HAP-1 (cell line): ENCODE data around the gene ACOT6.
"Not testable (repeated sequence)": the region's sequence is repeated elsewhere in the genome, so short reads cannot be mapped to it uniquely, and the experiment has no call there.

ENCODE experiments used
- DNase-seq, 2 experiments: peaks; one replicate each; pipeline ENCODE4 v3.0.0-alpha.2; 2016 to 2020; ENCODE audit warnings: low spot score in 2 of 2
- H3K27me3 ChIP-seq: fragments of 250-450 bp; sonication (Bioruptor Pico); 2 replicates; pipeline ENCODE4 v1.5.1; 2020; ENCODE audit warnings: low read depth, mild to moderate bottlenecking, moderate library complexity
- H3K36me3 ChIP-seq: fragments of 250-450 bp; sonication (Bioruptor Pico); replicated peaks from 2 replicates; pipeline ENCODE4 v1.5.1; 2020; ENCODE audit warnings: mild to moderate bottlenecking
- H3K4me1 ChIP-seq: fragments of 250-450 bp; sonication (Bioruptor Pico); 2 replicates; pipeline ENCODE4 v1.5.1; 2020; ENCODE audit warnings: mild to moderate bottlenecking
- H3K4me3 ChIP-seq: fragments of 250-450 bp; sonication (Bioruptor Pico); 2 replicates; pipeline ENCODE4 v1.5.1; 2020; ENCODE audit warnings: mild to moderate bottlenecking, moderate library complexity
- H3K9me3 ChIP-seq: fragments of 250-450 bp; sonication (Bioruptor Pico); 2 replicates; pipeline ENCODE4 v1.5.1; 2020; ENCODE audit warnings: mild to moderate bottlenecking, moderate library complexity
- in situ Hi-C: fragments of 300-500 bp; cut with MboI; formaldehyde crosslinking; loops from 3 replicates; pipeline ENCODE4 v1.14.3; 2020; ENCODE audit warnings: low sequenced_read_pairs, inconsistent platforms, mixed read lengths

Gene ACOT6

DNA sequence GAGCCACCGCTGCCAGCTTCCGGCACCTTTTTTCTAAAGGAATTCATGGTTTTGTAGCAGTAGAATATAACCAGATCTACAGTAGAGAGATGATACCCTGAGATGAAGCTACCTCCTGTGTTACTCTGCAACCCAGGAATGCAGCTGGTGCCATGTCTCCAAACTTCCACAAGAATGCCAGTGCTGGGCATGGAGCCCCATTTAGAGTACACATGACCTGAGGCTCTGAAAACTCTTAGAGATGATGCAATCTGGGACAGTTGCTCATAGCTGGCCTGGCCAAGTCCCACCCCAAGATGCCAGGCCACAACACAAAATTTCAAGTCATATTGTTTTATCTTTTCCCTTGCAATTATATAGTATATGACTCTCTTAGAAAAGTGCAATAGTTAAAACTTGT lies 35.1 kb upstream of the ACOT6 start:
- H3K4me3 ChIP-seq, DNase-seq, H3K27me3 ChIP-seq, H3K4me1 ChIP-seq, H3K9me3 ChIP-seq, H3K36me3 ChIP-seq: not testable (repeated sequence)
- in situ Hi-C loops, result loop anchor here (10.0 kb wide), 1 partner anchor 52 kb away; no protein-coding TSS in a partner anchor

DNA sequence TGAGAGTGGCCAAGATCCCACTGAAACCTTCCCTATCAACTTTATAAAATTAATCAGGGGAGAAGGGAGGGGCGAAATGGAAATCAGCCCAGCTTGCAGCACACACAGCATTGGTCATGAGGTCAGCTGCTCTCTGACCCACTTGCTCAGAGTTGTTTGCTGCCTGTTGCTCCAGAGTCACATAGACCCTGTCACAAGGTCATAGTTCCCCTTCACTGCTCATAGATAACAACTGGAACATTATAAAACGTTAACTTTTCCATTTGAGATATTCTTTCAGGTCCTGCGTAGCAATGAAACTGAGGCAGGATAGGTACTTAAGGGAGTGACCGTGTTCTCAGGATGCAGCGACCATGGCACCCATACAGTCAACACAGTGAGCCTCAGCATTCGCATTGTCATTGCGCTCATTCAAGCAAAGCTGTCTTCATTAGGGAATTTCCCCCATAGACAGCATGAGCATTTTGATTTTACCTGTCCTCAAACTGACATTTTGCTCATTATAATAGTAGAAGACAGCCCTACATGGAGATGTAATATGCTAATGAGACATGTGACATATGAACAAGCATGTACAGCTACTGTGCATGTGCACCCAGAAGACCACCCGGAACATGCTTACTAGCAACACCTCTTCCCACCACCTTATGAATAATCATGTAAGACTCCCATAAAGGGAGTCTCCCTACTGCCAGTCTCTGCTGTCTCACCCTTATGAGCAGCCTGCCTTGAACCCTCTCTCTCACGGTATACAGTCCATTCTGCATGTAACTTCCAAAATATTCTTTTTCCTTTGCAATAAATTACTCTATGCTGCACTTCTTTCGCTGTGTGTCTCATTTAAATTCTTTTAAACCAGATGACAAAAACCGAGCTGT lies 30.0 kb upstream of the ACOT6 start:
- in situ Hi-C loops, DNase-seq, H3K27me3 ChIP-seq, H3K36me3 ChIP-seq, H3K4me1 ChIP-seq, H3K4me3 ChIP-seq, H3K9me3 ChIP-seq: not testable (repeated sequence)

DNA sequence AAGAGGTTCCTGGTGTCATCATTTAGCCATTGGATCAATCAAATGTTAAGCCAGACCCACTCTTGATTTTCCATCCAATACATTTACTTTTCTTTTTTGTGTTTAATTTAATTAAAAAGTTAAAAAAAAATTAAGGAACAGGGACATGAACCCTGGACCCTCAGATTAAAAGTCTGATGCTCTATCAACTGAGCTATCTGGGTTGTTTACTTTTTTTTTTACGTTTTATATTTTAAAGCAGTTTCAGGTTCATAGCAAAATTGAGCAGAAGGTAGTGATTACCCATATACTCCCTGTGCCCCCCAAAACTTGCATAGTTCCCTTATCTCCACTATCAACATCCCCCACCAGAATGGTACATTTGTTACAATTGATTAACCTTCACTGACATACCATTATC lies 23.6 kb upstream of the ACOT6 start:
- Histone ChIP-seq H3K4me3 (no peak overlapping the region), H3K36me3 (no peaks in the 10 kb centered on the region), H3K27me3 (no peaks in the 10 kb centered on the region), H3K9me3 (no peaks in the 10 kb centered on the region), H3K4me1 (no peaks in the 10 kb centered on the region)
- no peak for DNase-seq
- in situ Hi-C loops, result no loop called here

DNA sequence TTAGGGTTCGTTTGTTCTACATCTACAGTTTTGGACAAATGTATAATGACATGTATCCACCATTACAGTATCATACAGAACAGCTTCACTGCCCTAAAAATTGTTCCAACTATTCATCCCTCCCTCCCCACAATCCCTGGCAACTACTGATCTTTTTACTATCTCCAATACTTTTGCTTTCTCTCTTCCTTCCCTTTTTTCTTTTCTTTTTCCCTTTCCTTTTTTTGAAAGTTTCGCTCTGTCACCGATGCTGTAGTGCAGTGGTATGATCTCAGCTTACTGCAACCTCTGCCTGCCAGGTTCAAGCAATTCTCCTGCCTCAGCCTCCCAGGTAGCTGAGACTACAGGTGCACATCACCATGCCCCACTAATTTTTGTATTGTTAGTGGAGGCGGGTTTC lies 23.2 kb upstream of the ACOT6 start:
- H3K4me1 ChIP-seq, result no peaks in the 10 kb centered on the region
- no peak for DNase-seq
- H3K4me3 ChIP-seq, result no peak overlapping the region
- no peaks in the 10 kb centered on the region for H3K36me3 ChIP-seq
- no peaks in the 10 kb centered on the region for H3K9me3 ChIP-seq
- no peaks in the 10 kb centered on the region for H3K27me3 ChIP-seq
- in situ Hi-C loops, result no loop called here

DNA sequence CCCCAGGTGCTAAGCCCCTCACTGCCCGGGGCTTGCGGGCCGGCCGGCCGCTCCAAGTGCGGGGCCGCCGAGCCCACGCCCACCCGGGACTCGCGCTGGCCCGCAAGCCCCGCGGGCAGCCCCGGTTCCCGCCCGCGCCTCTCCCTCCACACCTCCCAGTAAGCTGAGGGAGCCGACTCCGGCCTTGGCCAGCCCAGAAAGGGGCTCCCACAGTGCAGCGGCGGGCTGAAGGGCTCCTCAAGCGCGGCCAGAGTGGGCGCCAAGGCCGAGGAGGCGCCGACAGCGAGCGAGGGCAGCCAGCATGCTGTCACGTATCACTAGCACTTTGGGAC lies 21.7 kb upstream of the ACOT6 start:
- H3K4me3 ChIP-seq, in situ Hi-C loops, DNase-seq, H3K27me3 ChIP-seq, H3K4me1 ChIP-seq, H3K36me3 ChIP-seq, H3K9me3 ChIP-seq: not testable (repeated sequence)

DNA sequence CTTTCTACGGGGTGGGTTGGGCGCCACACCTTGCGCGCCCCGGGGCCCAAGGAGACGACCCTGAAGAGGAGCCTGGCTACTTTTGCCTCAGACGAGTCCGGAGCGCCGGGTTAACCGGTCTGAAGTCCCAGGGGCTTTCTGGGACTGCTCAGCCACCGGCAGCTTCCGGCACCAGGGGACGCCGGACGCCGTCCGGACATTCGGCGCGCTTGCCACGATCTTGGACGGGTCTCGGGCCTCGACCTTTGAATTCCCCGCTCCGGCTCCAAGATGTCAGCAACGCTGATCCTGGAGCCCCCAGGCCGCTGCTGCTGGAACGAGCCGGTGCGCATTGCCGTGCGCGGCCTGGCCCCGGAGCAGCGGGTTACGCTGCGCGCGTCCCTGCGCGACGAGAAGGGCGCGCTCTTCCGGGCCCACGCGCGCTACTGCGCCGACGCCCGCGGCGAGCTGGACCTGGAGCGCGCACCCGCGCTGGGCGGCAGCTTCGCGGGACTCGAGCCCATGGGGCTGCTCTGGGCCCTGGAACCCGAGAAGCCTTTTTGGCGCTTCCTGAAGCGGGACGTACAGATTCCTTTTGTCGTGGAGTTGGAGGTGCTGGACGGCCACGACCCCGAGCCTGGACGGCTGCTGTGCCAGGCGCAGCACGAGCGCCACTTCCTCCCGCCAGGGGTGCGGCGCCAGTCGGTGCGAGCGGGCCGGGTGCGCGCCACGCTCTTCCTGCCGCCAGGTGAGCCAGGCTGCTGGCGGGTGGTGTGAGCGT lies 20.4 kb upstream of the ACOT6 start, which contains the start of gene ACOT4:
ACOT4 (plus strand) TSS at position 184 of the 760 bp plus-strand sequence; CDS start at position 271, 87 bp downstream.
- in situ Hi-C loops, result no loop called here
- no peak for DNase-seq
- Histone ChIP-seq H3K4me3 (no peak within 1 kb of the TSS), H3K4me1 (no peaks in the 10 kb centered on the region), H3K27me3 (no peaks in the 10 kb centered on the region), H3K36me3 (no peaks in the 10 kb centered on the region), H3K9me3 (no peaks in the 10 kb centered on the region)

DNA sequence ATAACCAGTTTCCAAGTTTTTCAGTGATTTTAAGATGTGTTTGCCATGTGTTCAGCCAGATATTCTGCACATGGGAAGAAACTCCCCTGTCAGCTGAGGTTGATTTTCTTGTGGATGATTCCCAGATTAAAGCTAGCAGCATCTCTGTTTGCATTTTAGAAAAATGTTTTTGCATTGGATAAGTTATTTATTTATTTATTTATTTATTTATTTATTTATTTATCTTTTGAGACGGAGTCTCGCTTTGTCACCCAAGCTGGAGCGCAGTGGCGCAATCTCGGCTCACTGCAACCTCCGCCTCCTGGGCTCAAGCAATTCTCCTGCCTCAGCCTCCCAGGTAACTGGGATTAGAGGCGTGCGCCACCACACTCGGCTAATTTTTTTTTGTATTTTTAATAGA lies 17.8 kb upstream of the ACOT6 start:
- Histone ChIP-seq H3K36me3 (no peaks in the 10 kb centered on the region), H3K4me1 (no peaks in the 10 kb centered on the region), H3K27me3 (no peaks in the 10 kb centered on the region), H3K4me3 (no peak overlapping the region), H3K9me3 (no peaks in the 10 kb centered on the region)
- no peak for DNase-seq
- in situ Hi-C loops, result no loop called here

DNA sequence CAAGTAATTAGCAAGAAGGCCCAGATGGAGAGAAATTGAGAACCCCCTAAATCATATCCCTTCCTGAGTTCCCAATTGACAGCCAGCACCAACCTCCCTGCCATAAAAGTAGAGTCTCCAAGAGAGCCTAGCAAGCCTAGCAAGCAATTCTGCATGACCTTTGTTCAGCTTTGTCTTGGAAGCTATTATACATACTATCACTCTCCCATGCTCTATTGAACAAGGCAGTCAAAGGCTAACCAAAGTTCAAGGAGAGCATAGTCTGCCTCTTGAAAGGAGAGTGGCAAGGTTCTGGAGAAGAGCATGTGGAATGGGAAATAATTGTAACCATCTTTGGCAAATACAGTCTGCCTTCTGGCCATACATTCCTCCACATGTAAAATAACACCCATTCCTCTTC lies 12.8 kb upstream of the ACOT6 start:
- in situ Hi-C loops, result no loop called here
- H3K36me3 ChIP-seq, result no peaks in the 10 kb centered on the region
- H3K27me3 ChIP-seq, result 0 out of 2 replicates have a peak, but pooled peaks cover 4% of the 10 kb centered on the region
- no peak for DNase-seq
- H3K4me1 ChIP-seq, result no peaks in the 10 kb centered on the region
- no peaks in the 10 kb centered on the region for H3K9me3 ChIP-seq
- H3K4me3 ChIP-seq, result no peak overlapping the region

DNA sequence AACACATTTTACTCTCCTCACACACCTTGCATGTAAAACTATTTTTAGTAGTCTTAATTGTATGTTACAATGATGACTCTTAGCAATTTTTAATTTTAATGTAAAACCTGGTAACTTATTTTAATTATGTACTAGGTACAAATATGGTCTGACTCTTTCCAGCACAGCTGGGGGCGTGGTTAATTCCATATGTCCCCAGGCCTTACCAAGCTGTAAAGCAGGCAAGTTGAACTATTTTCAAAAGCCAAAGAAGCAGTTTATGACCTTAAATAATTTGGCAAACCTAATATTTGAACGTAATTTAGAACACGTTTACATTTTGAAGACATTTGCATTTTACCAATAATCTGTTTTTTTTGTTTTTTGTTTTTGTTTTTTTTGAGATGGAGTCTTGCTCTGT lies 9.3 kb upstream of the ACOT6 start:
- H3K4me1 ChIP-seq, result no peaks in the 10 kb centered on the region
- no peak for DNase-seq
- H3K27me3 ChIP-seq, result 0 out of 2 replicates have a peak, but pooled peaks cover 4% of the 10 kb centered on the region
- no peaks in the 10 kb centered on the region for H3K36me3 ChIP-seq
- peaks cover 5% of the 10 kb centered on the region; the same call in 1 of the 2 replicates for H3K9me3 ChIP-seq
- in situ Hi-C loops, result no loop called here
- H3K4me3 ChIP-seq, result no peak overlapping the region

DNA sequence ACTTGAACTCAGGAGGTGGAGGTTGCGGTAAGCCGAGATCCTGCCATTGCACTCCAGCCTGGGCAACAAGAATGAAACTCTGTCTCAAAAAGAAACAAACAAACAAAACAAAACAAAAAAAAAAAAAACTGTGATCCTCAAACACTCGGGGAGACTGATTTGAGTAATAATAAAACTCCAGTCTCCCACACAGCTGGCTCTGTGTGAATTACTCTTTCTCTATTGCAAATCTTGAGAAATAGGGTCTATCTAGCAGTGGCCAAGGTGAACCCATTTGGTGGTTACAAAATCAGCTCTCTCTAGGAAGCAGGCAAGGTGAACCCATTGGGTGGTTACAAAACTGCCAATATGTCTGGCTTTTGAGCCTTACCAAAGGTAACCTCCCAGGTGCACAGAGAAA lies 6.0 kb upstream of the ACOT6 start:
- peaks cover 5% of the 10 kb centered on the region; the same call in 1 of the 2 replicates for H3K9me3 ChIP-seq
- no peak for DNase-seq
- no peak overlapping the region for H3K4me3 ChIP-seq
- H3K36me3 ChIP-seq, result no peaks in the 10 kb centered on the region
- H3K27me3 ChIP-seq, result no peaks in the 10 kb centered on the region
- no peaks in the 10 kb centered on the region for H3K4me1 ChIP-seq
- in situ Hi-C loops, result no loop called here

DNA sequence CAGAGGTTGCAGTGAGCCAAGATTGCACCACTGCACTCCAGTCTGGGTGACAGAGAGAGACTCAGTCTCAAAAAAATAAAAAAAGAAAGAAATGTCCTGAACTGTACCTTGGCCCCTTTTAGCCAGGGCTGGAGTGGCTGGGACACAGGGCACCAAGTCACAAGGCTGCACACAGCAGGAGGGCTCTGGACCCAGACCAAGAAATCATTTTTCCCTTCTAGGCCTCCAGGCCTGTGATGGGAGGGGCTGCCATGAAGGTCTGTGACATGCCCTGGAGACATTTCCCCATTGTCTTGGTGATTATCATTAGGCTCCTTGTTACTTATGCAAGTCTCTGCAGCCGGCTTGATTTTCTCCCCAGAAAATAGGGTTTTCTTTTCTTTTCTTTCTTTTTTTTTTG lies 5.1 kb upstream of the ACOT6 start:
- H3K9me3 ChIP-seq, result peaks cover 5% of the 10 kb centered on the region; the same call in 1 of the 2 replicates
- in situ Hi-C loops, result no loop called here
- H3K4me3 ChIP-seq, result no peak overlapping the region
- no peaks in the 10 kb centered on the region for H3K4me1 ChIP-seq
- H3K27me3 ChIP-seq, result no peaks in the 10 kb centered on the region
- H3K36me3 ChIP-seq, result no peaks in the 10 kb centered on the region
- no peak for DNase-seq

DNA sequence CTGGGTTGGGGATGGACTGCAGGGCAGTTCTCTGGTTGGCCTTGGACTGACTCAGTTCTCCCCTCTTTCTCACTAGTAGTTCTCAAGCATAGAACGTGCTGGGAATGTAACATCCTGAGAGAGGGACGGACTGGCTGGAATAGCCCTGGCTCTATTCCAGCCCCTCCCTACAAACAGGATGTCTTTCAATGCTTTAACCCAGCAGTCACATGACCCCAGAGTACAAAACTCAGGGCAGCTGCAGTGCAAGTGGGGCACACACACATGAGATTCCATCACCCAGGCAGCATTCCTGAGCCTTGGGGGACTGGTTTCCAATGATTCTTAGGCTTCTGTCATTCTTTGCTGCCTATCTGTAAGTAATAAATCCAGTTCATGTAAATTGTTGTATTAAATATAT lies 1.6 kb upstream of the ACOT6 start:
- no peaks in the 10 kb centered on the region for H3K36me3 ChIP-seq
- in situ Hi-C loops, result no loop called here

DNA sequence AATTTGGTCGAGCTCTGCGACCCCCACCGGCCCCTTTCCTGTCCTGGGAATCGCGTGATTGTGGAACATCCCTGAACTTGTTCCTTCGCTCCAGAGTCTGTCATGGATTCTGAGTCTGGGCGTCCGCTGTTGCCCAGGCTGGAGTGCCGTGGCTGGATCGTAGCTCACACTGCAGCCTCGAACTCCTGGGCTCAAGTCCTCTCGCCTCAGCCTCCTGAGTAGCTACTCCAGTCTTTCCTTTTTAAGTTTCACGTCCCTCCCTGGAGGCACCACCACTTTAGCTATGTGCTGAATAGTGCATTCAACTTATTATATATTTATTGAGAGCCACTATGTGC lies 698 bp downstream of the ACOT6 start:
- Histone ChIP-seq H3K27me3 (no peaks in the 10 kb centered on the region), H3K4me1 (no peaks in the 10 kb centered on the region), H3K4me3 (peak overlapping the region; percentile 45), H3K9me3 (no peaks in the 10 kb centered on the region), H3K36me3 (no peaks in the 10 kb centered on the region)
- in situ Hi-C loops, result no loop called here
- DNase-seq, result no peak

More for the DNA sequence above, 1.6 kb upstream of the ACOT6 start:
- no peak overlapping the region for H3K4me3 ChIP-seq
- no peaks in the 10 kb centered on the region for H3K4me1 ChIP-seq
- H3K9me3 ChIP-seq, result peaks cover 5% of the 10 kb centered on the region; the same call in 1 of the 2 replicates
- no peak for DNase-seq
- H3K27me3 ChIP-seq, result no peaks in the 10 kb centered on the region

DNA sequence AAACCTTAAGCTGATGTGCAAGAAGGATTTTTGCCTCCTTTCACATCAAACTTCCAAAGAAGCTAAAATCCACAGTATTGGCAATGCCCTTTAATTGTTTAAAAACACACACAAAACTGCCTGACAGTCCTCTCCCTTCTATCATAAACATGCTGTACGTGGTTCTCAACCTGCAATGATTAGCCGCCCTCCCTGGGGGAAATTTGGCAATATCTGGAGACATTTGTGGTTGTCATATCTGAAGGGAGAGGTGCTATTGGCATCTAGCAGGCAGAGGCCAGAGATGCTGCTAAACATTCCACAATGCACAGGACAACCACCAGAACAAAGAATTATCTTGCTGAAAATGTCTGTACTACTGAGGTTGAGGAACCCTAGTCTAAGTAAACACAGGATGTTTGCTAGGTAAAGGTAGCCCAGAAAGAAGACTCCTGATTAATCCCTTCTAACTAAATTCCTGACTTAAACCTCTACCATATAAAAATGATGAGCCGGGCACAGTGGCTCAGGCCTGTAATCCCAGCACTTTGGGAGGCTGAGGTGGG lies 1.2 kb downstream of the ACOT6 start:
- Histone ChIP-seq H3K4me1 (no peaks in the 10 kb centered on the region), H3K9me3 (no peaks in the 10 kb centered on the region), H3K4me3 (no peak overlapping the region; the same call in 1 of the 2 replicates), H3K36me3 (no peaks in the 10 kb centered on the region), H3K27me3 (no peaks in the 10 kb centered on the region)
- in situ Hi-C loops, result no loop called here
- DNase-seq, result no peak
